Mesenchymal stem cell (in vitro differentiated cells and primary cell): ENCODE data around the gene TIGD2.

ENCODE experiments used
- DNase-seq: peaks from one replicate; pipeline ENCODE4 v3.0.0-alpha.2; 2013
- H2AFZ ChIP-seq: one replicate; pipeline ENCODE4 v1.6.1; 2013; ENCODE audit warnings: low read depth, mild to moderate bottlenecking, control low read depth, inconsistent platforms, low read length, moderate library complexity
- H2AK5ac ChIP-seq: 2 replicates; pipeline ENCODE4 v1.6.1; 2013; ENCODE audit warnings: low read length, moderate library complexity, mild to moderate bottlenecking, inconsistent platforms; ENCODE audit not compliant: severe bottlenecking
- H2BK120ac ChIP-seq: one replicate; pipeline ENCODE4 v1.6.1; 2013; ENCODE audit warnings: low read depth, mild to moderate bottlenecking, inconsistent platforms, low read length, moderate library complexity
- H2BK12ac ChIP-seq, 2 experiments: one replicate each; pipeline ENCODE4 v1.6.1; 2013; ENCODE audit warnings: inconsistent platforms in 2 of 2, low read length in 2 of 2, mild to moderate bottlenecking in 2 of 2, moderate library complexity in 2 of 2, control low read depth in 1 of 2
- H2BK15ac ChIP-seq: one replicate; pipeline ENCODE4 v1.6.1; 2013; ENCODE audit warnings: mild to moderate bottlenecking, low read depth, inconsistent platforms; ENCODE audit not compliant: poor library complexity, severe bottlenecking
- H2BK5ac ChIP-seq: 2 replicates; pipeline ENCODE4 v1.6.1; 2013; ENCODE audit warnings: low read depth, mild to moderate bottlenecking, low read length, control low read depth, inconsistent platforms; ENCODE audit not compliant: poor library complexity, severe bottlenecking
- H3K14ac ChIP-seq, 2 experiments: one replicate each; pipeline ENCODE4 v1.6.1; 2013; ENCODE audit warnings: inconsistent platforms in 2 of 2, low read length in 2 of 2, control low read depth in 1 of 2, mild to moderate bottlenecking in 1 of 2, moderate library complexity in 1 of 2
- H3K18ac ChIP-seq, 2 experiments: one replicate each; pipeline ENCODE4 v1.6.1; 2013; ENCODE audit warnings: inconsistent platforms in 2 of 2, low read length in 2 of 2, control low read depth in 1 of 2, low read depth in 1 of 2, mild to moderate bottlenecking in 1 of 2
- H3K23ac ChIP-seq, 2 experiments: one replicate each; pipeline ENCODE4 v1.6.1; 2013; ENCODE audit warnings: inconsistent platforms in 2 of 2, low read length in 2 of 2, mild to moderate bottlenecking in 2 of 2, moderate library complexity in 2 of 2, control low read depth in 1 of 2
- H3K27ac ChIP-seq: 2 replicates; pipeline ENCODE4 v1.5.1; 2013; ENCODE audit warnings: mild to moderate bottlenecking, moderate library complexity, low read length, control low read depth, inconsistent platforms; ENCODE audit not compliant: poor library complexity, severe bottlenecking
- H3K27me3 ChIP-seq, 2 experiments: 2 replicates each; pipeline versions ENCODE4 v1.6.1 to v1.7.0; 2013; ENCODE audit warnings: low read length in 2 of 2, mild to moderate bottlenecking in 2 of 2, moderate library complexity in 2 of 2, control low read depth in 1 of 2, inconsistent platforms in 1 of 2; ENCODE audit not compliant: control insufficient read depth in 1 of 2, insufficient read depth in 1 of 2
- H3K36me3 ChIP-seq, 2 experiments: 2 replicates each; pipeline versions ENCODE4 v1.6.1 to v1.7.0; 2013; ENCODE audit warnings: low read length in 2 of 2, control low read depth in 1 of 2, inconsistent platforms in 1 of 2, low read depth in 1 of 2, mild to moderate bottlenecking in 1 of 2; ENCODE audit not compliant: insufficient read depth in 2 of 2, control insufficient read depth in 1 of 2
- H3K4ac ChIP-seq, 2 experiments: one replicate each; pipeline ENCODE4 v1.6.1; 2013; ENCODE audit warnings: inconsistent platforms in 2 of 2, low read length in 2 of 2, mild to moderate bottlenecking in 2 of 2, moderate library complexity in 2 of 2, control low read depth in 1 of 2, low read depth in 1 of 2
- H3K4me1 ChIP-seq: 2 replicates; pipeline ENCODE4 v1.6.1; 2013; ENCODE audit warnings: low read depth, low read length, control low read depth; ENCODE audit not compliant: control insufficient read depth, insufficient read depth
- H3K4me2 ChIP-seq: 2 replicates; pipeline ENCODE4 v1.6.1; 2013; ENCODE audit warnings: low read length, mild to moderate bottlenecking, inconsistent platforms; ENCODE audit not compliant: poor library complexity, severe bottlenecking
- H3K4me3 ChIP-seq, 2 experiments: 2 replicates each; pipeline versions ENCODE4 v1.5.1 to v1.7.0; 2013; ENCODE audit warnings: low read length in 2 of 2, mild to moderate bottlenecking in 2 of 2, control low read depth in 1 of 2, low read depth in 1 of 2; ENCODE audit not compliant: insufficient read depth in 1 of 2
- H3K79me1 ChIP-seq: replicated peaks from 2 replicates; pipeline ENCODE4 v1.6.1; 2013; ENCODE audit warnings: mild to moderate bottlenecking, control low read depth, low read length, inconsistent platforms; ENCODE audit not compliant: poor library complexity, severe bottlenecking
- H3K9ac ChIP-seq: 2 replicates; pipeline ENCODE4 v1.7.0; 2013; ENCODE audit warnings: mild to moderate bottlenecking, low read length, moderate library complexity
- H3K9me3 ChIP-seq: 2 replicates; pipeline ENCODE4 v1.7.0; 2013; ENCODE audit warnings: mild to moderate bottlenecking, low read length; ENCODE audit not compliant: control insufficient read depth
- H4K8ac ChIP-seq: one replicate; pipeline ENCODE4 v1.6.1; 2013; ENCODE audit warnings: inconsistent platforms, mild to moderate bottlenecking, low read length, moderate library complexity
- H4K91ac ChIP-seq: one replicate; pipeline ENCODE4 v1.6.1; 2013; ENCODE audit warnings: mild to moderate bottlenecking, low read length, inconsistent platforms
- WGBS: methylation state at CpG from one replicate; pipeline ENCODE4 v1.1.7; 2013; ENCODE audit warnings: mixed read lengths; 5-methylcytosine and 5-hydroxymethylcytosine counted together

TIGD2 gene

DNA sequence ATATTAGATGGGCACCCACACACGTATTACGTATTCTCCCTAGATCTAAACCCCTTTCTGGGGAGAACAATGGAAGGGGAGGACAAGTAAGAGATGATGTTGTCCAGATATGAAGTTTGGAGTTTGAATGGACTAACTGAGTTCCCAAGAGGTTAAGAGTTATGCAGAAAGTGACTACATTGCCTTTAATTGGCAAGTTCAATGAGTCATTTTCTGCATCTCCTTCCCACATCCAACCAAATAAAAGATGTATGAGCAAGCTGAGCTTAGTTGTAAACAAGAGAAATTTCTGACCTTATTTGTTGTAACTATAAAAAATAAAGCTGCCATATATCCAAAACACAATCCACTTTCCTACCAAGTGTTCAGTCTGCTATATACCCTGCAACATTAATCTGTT, 50.5 kb downstream of the TIGD2 start:
- H4K8ac ChIP-seq = no peak overlapping the region
- no peaks in the 10 kb centered on the region for H3K9me3 ChIP-seq
- no peak overlapping the region for H3K4me2 ChIP-seq
- DNase-seq = peak; percentile 20
- no peak overlapping the region for H4K91ac ChIP-seq
- no peak overlapping the region for H2BK120ac ChIP-seq
- no peak overlapping the region for H3K18ac ChIP-seq
- no peaks in the 10 kb centered on the region for H3K27me3 ChIP-seq
- H3K14ac ChIP-seq = no peak overlapping the region
- no peak overlapping the region for H3K4me3 ChIP-seq
- no peak overlapping the region for H2AFZ ChIP-seq
- no peaks in the 10 kb centered on the region for H3K36me3 ChIP-seq
- H3K4ac ChIP-seq = no peak overlapping the region
- H3K79me1 ChIP-seq = no peaks in the 10 kb centered on the region
- H3K9ac ChIP-seq = no peak overlapping the region
- WGBS = no CpG with 5 or more reads among the region's 2 CpGs
- H3K27ac ChIP-seq = no peak overlapping the region
- H3K4me1 ChIP-seq = no peaks in the 10 kb centered on the region
- no peak overlapping the region for H2AK5ac ChIP-seq
- H3K23ac ChIP-seq = no peak overlapping the region
- no peak overlapping the region for H2BK12ac ChIP-seq
- no peak overlapping the region for H2BK15ac ChIP-seq
- no peak overlapping the region for H2BK5ac ChIP-seq

DNA sequence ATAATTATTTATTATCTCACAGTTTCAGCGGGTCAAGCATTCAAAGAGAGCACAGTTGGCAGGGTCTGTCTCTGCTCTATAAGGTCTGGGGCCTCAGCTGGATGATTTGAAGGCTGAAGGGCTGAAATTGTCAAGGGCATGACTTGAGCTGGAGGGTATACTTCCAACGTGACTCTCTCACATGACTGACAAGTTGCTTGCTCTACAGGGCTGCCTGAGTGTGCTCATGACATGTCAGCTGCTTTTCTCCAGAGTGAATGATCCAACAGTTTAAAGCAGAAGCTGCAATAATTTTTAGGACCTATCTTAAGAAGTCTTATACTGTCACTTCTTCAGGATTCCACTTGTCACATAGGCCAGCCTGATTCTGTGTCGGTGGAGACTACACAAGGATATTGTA, 51.2 kb downstream of the TIGD2 start:
- H3K4me2 ChIP-seq = no peak overlapping the region

GRCh38 chr4:89162987-89163386, 51.7 kb downstream of the TIGD2 start:
- 93% methylated on average over 3 of the region's 4 CpGs for WGBS
- Histone ChIP-seq H3K4me2 (no peak overlapping the region), H4K91ac (no peak overlapping the region), H3K4me3 (no peak overlapping the region), H2BK5ac (no peak overlapping the region), H3K9ac (no peak overlapping the region), H3K4me1 (no peaks in the 10 kb centered on the region), H3K4ac (no peak overlapping the region), H4K8ac (no peak overlapping the region), H3K18ac (no peak overlapping the region), H2BK120ac (no peak overlapping the region), H3K9me3 (no peaks in the 10 kb centered on the region), H3K27ac (no peak overlapping the region), H3K27me3 (no peaks in the 10 kb centered on the region), H2AFZ (no peak overlapping the region), H3K79me1 (no peaks in the 10 kb centered on the region), H2BK15ac (no peak overlapping the region), H2AK5ac (no peak overlapping the region), H3K36me3 (no peaks in the 10 kb centered on the region), H3K14ac (no peak overlapping the region), H2BK12ac (no peak overlapping the region), H3K23ac (no peak overlapping the region)
- DNase-seq = no peak

More for the DNA sequence above, 51.2 kb downstream of the TIGD2 start:
- H3K4me1 ChIP-seq = no peaks in the 10 kb centered on the region
- no peak overlapping the region for H2BK5ac ChIP-seq
- no peaks in the 10 kb centered on the region for H3K79me1 ChIP-seq
- WGBS = 73% methylated on average over 2 of the region's 3 CpGs
- DNase-seq = no peak
- H3K4ac ChIP-seq = no peak overlapping the region
- H2AK5ac ChIP-seq = no peak overlapping the region
- H3K9ac ChIP-seq = no peak overlapping the region
- no peak overlapping the region for H2BK12ac ChIP-seq
- no peak overlapping the region for H3K23ac ChIP-seq
- H4K91ac ChIP-seq = no peak overlapping the region
- no peak overlapping the region for H3K27ac ChIP-seq
- no peaks in the 10 kb centered on the region for H3K27me3 ChIP-seq
- H3K36me3 ChIP-seq = no peaks in the 10 kb centered on the region
- no peak overlapping the region for H3K18ac ChIP-seq
- H3K4me3 ChIP-seq = no peak overlapping the region
- no peaks in the 10 kb centered on the region for H3K9me3 ChIP-seq
- H3K14ac ChIP-seq = no peak overlapping the region
- H2AFZ ChIP-seq = no peak overlapping the region
- no peak overlapping the region for H2BK120ac ChIP-seq
- no peak overlapping the region for H2BK15ac ChIP-seq
- H4K8ac ChIP-seq = no peak overlapping the region

- DNase-seq = no peak
- no peak overlapping the region for H4K91ac ChIP-seq
- H2AK5ac ChIP-seq = no peak overlapping the region
- no peaks in the 10 kb centered on the region for H3K79me1 ChIP-seq
- no peak overlapping the region for H4K8ac ChIP-seq
- no peaks in the 10 kb centered on the region for H3K4me1 ChIP-seq
- H3K27ac ChIP-seq = no peak overlapping the region
- H3K27me3 ChIP-seq = no peaks in the 10 kb centered on the region
- H3K23ac ChIP-seq = no peak overlapping the region
- no peak overlapping the region for H2BK120ac ChIP-seq
- H3K9me3 ChIP-seq = no peaks in the 10 kb centered on the region
- WGBS = no CpG with 5 or more reads among the region's 2 CpGs
- no peak overlapping the region for H2BK12ac ChIP-seq
- H3K18ac ChIP-seq = no peak overlapping the region
- no peak overlapping the region for H2AFZ ChIP-seq
- no peaks in the 10 kb centered on the region for H3K36me3 ChIP-seq
- H2BK15ac ChIP-seq = no peak overlapping the region
- H2BK5ac ChIP-seq = no peak overlapping the region
- H3K4ac ChIP-seq = no peak overlapping the region
- H3K4me2 ChIP-seq = no peak overlapping the region
- H3K14ac ChIP-seq = no peak overlapping the region
- no peak overlapping the region for H3K9ac ChIP-seq
- no peak overlapping the region for H3K4me3 ChIP-seq
Measured at GRCh38 chr4:89164400-89164799, 53.1 kb downstream of the TIGD2 start.
